ENCODE results near the gene KCNH4. TPM values are rescaled to one million over a fixed set of nuclear protein-coding genes. Genes with fewer than 3 reads are reported as not detected.

Gene KCNH4
- total and polyA plus RNA-seq, 2 donors (not counting 1 experiment from before 2014, with no cell fraction given) = 0.62 to 1.0 TPM

- 0% methylated on average over 8 of the region's 10 CpGs for WGBS (ENCODE audit: insufficient coverage)
- Histone ChIP-seq H3K36me3 (replicated peaks in 1 of 2; ENCODE audit: control extremely low read depth in 1 of 2, control insufficient read depth in 1 of 2, extremely low read depth in 1 of 2, insufficient read depth in 2 of 2, low read length in 1 of 2) (peaks cover 0 to 35% of the 10 kb centered on the region in 2 experiments), H2AFZ (ENCODE audit: insufficient read depth, low read depth, low read length, poor library complexity, severe bottlenecking) (peak within 1 kb of the TSS; percentile 73), H3K4me1 (ENCODE audit: control insufficient read depth in 2 of 2, insufficient read depth in 2 of 2, low read length in 2 of 2) (peaks cover 38 to 54% of the 10 kb centered on the region in 2 donors), H4K20me1 (ENCODE audit: control insufficient read depth, insufficient read depth, low read length, poor library complexity, severe bottlenecking) (no peaks in the 10 kb centered on the region), H3K27me3 (replicated peaks in 1 of 4; ENCODE audit: control extremely low read depth in 1 of 4, control insufficient read depth in 3 of 4, insufficient read depth in 4 of 4, low read length in 3 of 4) (no peaks in the 10 kb centered on the region), H3K79me2 (ENCODE audit: control insufficient read depth, insufficient read depth, low read length) (peaks cover 14% of the 10 kb centered on the region), H3K9me3 (ENCODE audit: control extremely low read depth in 1 of 3, control insufficient read depth in 2 of 3, insufficient read depth in 1 of 3, low read length in 2 of 3) (peaks cover 0 to 4% (median 0%) of the 10 kb centered on the region in 3 donors), H3K27ac (ENCODE audit: low read length in 2 of 2) (peak within 1 kb of the TSS; percentile 85 to 88), H3K9ac (ENCODE audit: low read length) (peak within 1 kb of the TSS; percentile 81), H3K4me3 (ENCODE audit: control extremely low read depth in 1 of 5, extremely low read depth in 1 of 5, insufficient read depth in 1 of 5, low read depth in 2 of 5, low read length in 4 of 5) (peak within 1 kb of the TSS; percentile 26 to 77 (median 53)), H3K4me2 (replicated peaks; ENCODE audit: low read depth, low read length, poor library complexity, severe bottlenecking) (peak within 1 kb of the TSS; percentile 92)
- Mint-ChIP-seq H3K4me3 (peak within 1 kb of the TSS; percentile 88), H3K27me3 (no peaks in the 10 kb centered on the region), H3K9me3 (ENCODE audit: insufficient read depth) (no peaks in the 10 kb centered on the region), H3K27ac (peak within 1 kb of the TSS; percentile 97), H3K4me1 (peaks cover 57% of the 10 kb centered on the region)
- CTCF ChIA-PET = interaction anchor here (0.6 to 6.9 kb wide), 15 partner anchors 12 to 435 kb away, joined by 3 to 115 read pairs (median 4); partner anchors contain the start of genes CNP, DNAJC7 and NKIRAS2
- POLR2A ChIA-PET = interaction anchor here (0.6 to 1.9 kb wide), 10 partner anchors 8 to 253 kb away, joined by 3 to 25 read pairs (median 4); partner anchors contain the start of genes CNP, DNAJC7 and KAT2A
- ATAC-seq (ENCODE audit: low read depth) (peak; percentile 71), DNase-seq (peak; percentile 91)
- TF ChIP-seq, protein P1, sequence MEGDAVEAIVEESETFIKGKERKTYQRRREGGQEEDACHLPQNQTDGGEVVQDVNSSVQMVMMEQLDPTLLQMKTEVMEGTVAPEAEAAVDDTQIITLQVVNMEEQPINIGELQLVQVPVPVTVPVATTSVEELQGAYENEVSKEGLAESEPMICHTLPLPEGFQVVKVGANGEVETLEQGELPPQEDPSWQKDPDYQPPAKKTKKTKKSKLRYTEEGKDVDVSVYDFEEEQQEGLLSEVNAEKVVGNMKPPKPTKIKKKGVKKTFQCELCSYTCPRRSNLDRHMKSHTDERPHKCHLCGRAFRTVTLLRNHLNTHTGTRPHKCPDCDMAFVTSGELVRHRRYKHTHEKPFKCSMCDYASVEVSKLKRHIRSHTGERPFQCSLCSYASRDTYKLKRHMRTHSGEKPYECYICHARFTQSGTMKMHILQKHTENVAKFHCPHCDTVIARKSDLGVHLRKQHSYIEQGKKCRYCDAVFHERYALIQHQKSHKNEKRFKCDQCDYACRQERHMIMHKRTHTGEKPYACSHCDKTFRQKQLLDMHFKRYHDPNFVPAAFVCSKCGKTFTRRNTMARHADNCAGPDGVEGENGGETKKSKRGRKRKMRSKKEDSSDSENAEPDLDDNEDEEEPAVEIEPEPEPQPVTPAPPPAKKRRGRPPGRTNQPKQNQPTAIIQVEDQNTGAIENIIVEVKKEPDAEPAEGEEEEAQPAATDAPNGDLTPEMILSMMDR (IDR thresholded peaks at IDR 0.05) = no peak
- TF ChIP-seq EZH2 (IDR thresholded peaks at IDR 0.05; ENCODE audit: borderline replicate concordance, insufficient read depth, low read depth, low read length, poor library complexity, severe bottlenecking) = no peak
- intact Hi-C loops (cut with micrococcal nuclease) = loop anchor here (1.0 to 10.0 kb wide), 5 partner anchors 43 to 272 kb away; partner anchors contain the start of genes KCNH4, ODAD4 and STAT3
Measured at GRCh38 chr17:42112552-42113176, 68.3 kb downstream of the KCNH4 start, which contains the start of gene DHX58. DHX58 (minus strand) TSS chr17:42112714; CDS start chr17:42111892, 822 bp downstream.

Measured in B cell (primary cell).